HEK293 (cell line): ENCODE data around the gene IGF1R.

Experiments used
- CTCF ChIA-PET: fragments of 350-600 bp; formaldehyde crosslinking; extraction: SDS; loops from one replicate; lab custom pipeline; 2021; ENCODE audit warnings: antibody characterized with exemption; lab: Yijun Ruan, JAX
- POLR2A ChIA-PET: fragments of 300-600 bp; formaldehyde crosslinking; extraction: SDS; loops from one replicate; lab custom pipeline; 2020; ENCODE audit warnings: antibody characterized with exemption, inconsistent platforms; lab: Yijun Ruan, JAX
- H3K27ac ChIP-seq: fragments of 200-500 bp; sonication (Bioruptor generic); 2 replicates; pipeline ENCODE4 v1.5.1; 2014; ENCODE audit warnings: low read depth, low read length, control low read depth, inconsistent platforms; ENCODE audit errors: extremely low read depth
- H3K36me3 ChIP-seq, 2 experiments: fragments of 200-500 bp in 1 of 2; sonication (Bioruptor generic) in 1 of 2; 1 replicate in 1 of 2; 2 replicates in 1 of 2; pipeline ENCODE4 v1.5.1; 2014 to 2017; ENCODE audit warnings: inconsistent platforms in 2 of 2, low read length in 2 of 2; ENCODE audit not compliant: control insufficient read depth in 2 of 2, insufficient read depth in 1 of 2
- H3K4me1 ChIP-seq: fragments of 200-500 bp; sonication (Bioruptor generic); 2 replicates; pipeline ENCODE4 v1.5.1; 2014; ENCODE audit warnings: mild to moderate bottlenecking, low read length, inconsistent platforms; ENCODE audit not compliant: control insufficient read depth, insufficient read depth
- H3K4me3 ChIP-seq: 2 replicates; pipeline ENCODE4 v1.5.1; 2011; ENCODE audit warnings: low read depth, mild to moderate bottlenecking, control low read depth, low read length, moderate library complexity
- H3K9me3 ChIP-seq: fragments of 200-500 bp; sonication (Bioruptor generic); 2 replicates; pipeline ENCODE4 v1.5.1; 2014; ENCODE audit warnings: low read depth, low read length, inconsistent platforms; ENCODE audit not compliant: control insufficient read depth, insufficient read depth
- FEZF1 ChIP-seq: fragments of 450-650 bp; formaldehyde crosslinking; IDR thresholded peaks from 2 replicates; pipeline ENCODE4 v1.5.1; 2016; ENCODE audit warnings: missing biosample characterization, missing genetic modification characterization
- GLI4 ChIP-seq: fragments of 450-650 bp; formaldehyde crosslinking; IDR thresholded peaks from 2 replicates; pipeline ENCODE4 v1.5.1; 2016; ENCODE audit warnings: missing biosample characterization, missing genetic modification characterization
- INSM2 ChIP-seq: fragments of 450-650 bp; formaldehyde crosslinking; IDR thresholded peaks from 2 replicates; pipeline ENCODE4 v1.5.1; 2016; ENCODE audit warnings: missing biosample characterization, missing genetic modification characterization
- RBAK ChIP-seq: fragments of 450-650 bp; formaldehyde crosslinking; IDR thresholded peaks from 2 replicates; pipeline ENCODE4 v1.5.1; 2016; ENCODE audit warnings: missing biosample characterization, missing genetic modification characterization
- SALL2 ChIP-seq: fragments of 450-650 bp; formaldehyde crosslinking; IDR thresholded peaks from 2 replicates; pipeline ENCODE4 v1.5.0; 2017; ENCODE audit warnings: missing biosample characterization, mild to moderate bottlenecking, missing genetic modification characterization, borderline replicate concordance
- SCRT1 ChIP-seq: fragments of 450-650 bp; formaldehyde crosslinking; IDR thresholded peaks from 2 replicates; pipeline ENCODE4 v1.5.1; 2016; ENCODE audit warnings: missing biosample characterization, missing genetic modification characterization, borderline replicate concordance
- SCRT2 ChIP-seq: fragments of 450-650 bp; formaldehyde crosslinking; IDR thresholded peaks from 2 replicates; pipeline ENCODE4 v1.5.1; 2016; ENCODE audit warnings: missing biosample characterization, missing genetic modification characterization
- SP7 ChIP-seq: fragments of 450-650 bp; formaldehyde crosslinking; IDR thresholded peaks from 2 replicates; pipeline ENCODE4 v1.5.1; 2016; ENCODE audit warnings: missing biosample characterization, missing genetic modification characterization
- ZBTB21 ChIP-seq: fragments of 450-650 bp; formaldehyde crosslinking; IDR thresholded peaks from 2 replicates; pipeline ENCODE4 v1.5.1; 2017; ENCODE audit warnings: missing biosample characterization, missing genetic modification characterization
- ZFP69B ChIP-seq: fragments of 450-650 bp; formaldehyde crosslinking; IDR thresholded peaks from 2 replicates; pipeline ENCODE4 v1.5.1; 2016; ENCODE audit warnings: missing biosample characterization, missing genetic modification characterization
- ZNF146 ChIP-seq: fragments of 450-650 bp; formaldehyde crosslinking; IDR thresholded peaks from 2 replicates; pipeline ENCODE4 v1.5.1; 2016; ENCODE audit warnings: missing biosample characterization, missing genetic modification characterization
- ZNF221 ChIP-seq: fragments of 450-650 bp; formaldehyde crosslinking; IDR thresholded peaks from 2 replicates; pipeline ENCODE4 v1.5.1; 2017; ENCODE audit warnings: missing biosample characterization, missing genetic modification characterization, borderline replicate concordance
- ZNF266 ChIP-seq: fragments of 450-650 bp; formaldehyde crosslinking; IDR thresholded peaks from 2 replicates; pipeline ENCODE4 v1.5.1; 2016; ENCODE audit warnings: missing biosample characterization, missing genetic modification characterization, low read depth
- ZNF280D ChIP-seq: fragments of 450-650 bp; formaldehyde crosslinking; IDR thresholded peaks from 2 replicates; pipeline ENCODE4 v1.5.1; 2016; ENCODE audit warnings: missing biosample characterization, missing genetic modification characterization
- ZNF426 ChIP-seq: fragments of 450-650 bp; formaldehyde crosslinking; IDR thresholded peaks from 2 replicates; pipeline ENCODE4 v1.5.1; 2017; ENCODE audit warnings: missing biosample characterization, missing genetic modification characterization, mild to moderate bottlenecking, inconsistent platforms, moderate library complexity
- ZNF514 ChIP-seq: fragments of 450-650 bp; formaldehyde crosslinking; IDR thresholded peaks from 2 replicates; pipeline ENCODE4 v1.5.1; 2016; ENCODE audit warnings: missing biosample characterization, missing genetic modification characterization
- ZNF518A ChIP-seq: fragments of 450-650 bp; formaldehyde crosslinking; conservative IDR thresholded peaks from 2 replicates; pipeline ENCODE4 v1.5.1; 2016; ENCODE audit warnings: low read depth, missing biosample characterization, missing genetic modification characterization
- ZNF549 ChIP-seq: fragments of 450-650 bp; IDR thresholded peaks from 2 replicates; pipeline ENCODE4 v1.5.1; 2018; ENCODE audit warnings: missing biosample characterization, missing genetic modification characterization, mild to moderate bottlenecking, inconsistent platforms, moderate library complexity
- ZNF623 ChIP-seq: fragments of 450-650 bp; formaldehyde crosslinking; IDR thresholded peaks from 2 replicates; pipeline ENCODE4 v1.5.1; 2016; ENCODE audit warnings: missing biosample characterization, missing genetic modification characterization
- ZNF747 ChIP-seq: fragments of 450-650 bp; formaldehyde crosslinking; IDR thresholded peaks from 2 replicates; pipeline ENCODE4 v1.5.1; 2016; ENCODE audit warnings: missing biosample characterization, missing genetic modification characterization
- ZNF768 ChIP-seq: fragments of 450-650 bp; formaldehyde crosslinking; IDR thresholded peaks from 2 replicates; pipeline ENCODE4 v1.5.1; 2018; ENCODE audit warnings: missing biosample characterization, mild to moderate bottlenecking, missing genetic modification characterization
- ZNF776 ChIP-seq: fragments of 450-650 bp; formaldehyde crosslinking; IDR thresholded peaks from 2 replicates; pipeline ENCODE4 v1.5.0; 2017; ENCODE audit warnings: missing biosample characterization, missing genetic modification characterization, borderline replicate concordance
- ZNF792 ChIP-seq: fragments of 450-650 bp; formaldehyde crosslinking; IDR thresholded peaks from 2 replicates; pipeline ENCODE4 v1.5.1; 2016; ENCODE audit warnings: missing biosample characterization, missing genetic modification characterization
- ZSCAN16 ChIP-seq: fragments of 450-650 bp; formaldehyde crosslinking; IDR thresholded peaks from 2 replicates; pipeline ENCODE4 v1.5.1; 2016; ENCODE audit warnings: missing biosample characterization, missing genetic modification characterization
- ZXDB ChIP-seq: fragments of 450-650 bp; formaldehyde crosslinking; IDR thresholded peaks from 2 replicates; pipeline ENCODE4 v1.5.1; 2016; ENCODE audit warnings: missing biosample characterization, missing genetic modification characterization

Gene IGF1R

GRCh38 chr15:98802187-98802586 lies 153.8 kb downstream of the IGF1R start (continued):
- no peak for TF ChIP-seq ZFP69B (tag by site-specific recombination)

- H3K27ac ChIP-seq, result no peak overlapping the region
- POLR2A ChIA-PET, result no interaction called here
- no peaks in the 10 kb centered on the region for H3K9me3 ChIP-seq
- H3K36me3 ChIP-seq, result no peaks in the 10 kb centered on the region
- no peak for TF ChIP-seq ZNF146 (tag by site-specific recombination)
- TF ChIP-seq SCRT1 (tag by site-specific recombination), result 0 out of 2 replicates have a peak, but pooled peaks have one; percentile 15
- TF ChIP-seq ZNF518A (tag by site-specific recombination), result 0 out of 2 replicates have a peak, but pooled peaks have one; percentile 20
- TF ChIP-seq ZNF776 (tag by site-specific recombination), result no peak
- TF ChIP-seq ZNF514, result no peak
- no peak for TF ChIP-seq SP7 (tag by site-specific recombination)
- TF ChIP-seq ZNF747 (tag by site-specific recombination), result no peak
- TF ChIP-seq SCRT2, result peak; percentile 72
- no peak for TF ChIP-seq RBAK
- TF ChIP-seq ZNF221 (tag by site-specific recombination), result no peak
- TF ChIP-seq SALL2 (tag by site-specific recombination), result no peak
- TF ChIP-seq ZNF426 (tag by site-specific recombination), result peak; percentile 23
- no peak for TF ChIP-seq ZNF266 (tag by site-specific recombination)
- TF ChIP-seq ZXDB (tag by site-specific recombination), result no peak
- peaks cover 49% of the 10 kb centered on the region for H3K4me1 ChIP-seq
- CTCF ChIA-PET, result interaction anchor here (0.6 to 2.0 kb wide), 5 partner anchors 8 to 70 kb away, joined by 3 to 8 read pairs (median 3); no protein-coding TSS in a partner anchor
- H3K4me3 ChIP-seq, result no peak overlapping the region
Measured at GRCh38 chr15:98803228-98804056, 155.1 kb downstream of the IGF1R start.

- H3K4me3 ChIP-seq, result no peak overlapping the region
- peaks cover 44% of the 10 kb centered on the region for H3K4me1 ChIP-seq
- no peaks in the 10 kb centered on the region for H3K9me3 ChIP-seq
- no peak overlapping the region for H3K27ac ChIP-seq
- no peaks in the 10 kb centered on the region for H3K36me3 ChIP-seq
- POLR2A ChIA-PET, result no interaction called here
- CTCF ChIA-PET, result interaction anchor here (1.2 to 2.0 kb wide), 4 partner anchors 13 to 40 kb away, joined by 3 to 8 read pairs (median 4); no protein-coding TSS in a partner anchor
- no peak for TF ChIP-seq ZBTB21 (tag by site-specific recombination)
- no peak for TF ChIP-seq ZNF280D (tag by site-specific recombination)
- TF ChIP-seq ZNF623 (tag by site-specific recombination), result no peak
- no peak for TF ChIP-seq ZNF792 (tag by site-specific recombination)
- no peak for TF ChIP-seq ZSCAN16 (tag by site-specific recombination)
- no peak for TF ChIP-seq ZNF146 (tag by site-specific recombination)
- TF ChIP-seq ZNF768 (tag by site-specific recombination), result no peak
- no peak for TF ChIP-seq INSM2 (tag by site-specific recombination)
- TF ChIP-seq ZNF549 (tag by site-specific recombination), result no peak
- TF ChIP-seq GLI4 (tag by site-specific recombination), result no peak
- TF ChIP-seq FEZF1 (tag by site-specific recombination), result no peak
Measured at GRCh38 chr15:98804057-98804380, 155.7 kb downstream of the IGF1R start.
